ENCODE data around the gene INPP5D.

INPP5D gene

DNA sequence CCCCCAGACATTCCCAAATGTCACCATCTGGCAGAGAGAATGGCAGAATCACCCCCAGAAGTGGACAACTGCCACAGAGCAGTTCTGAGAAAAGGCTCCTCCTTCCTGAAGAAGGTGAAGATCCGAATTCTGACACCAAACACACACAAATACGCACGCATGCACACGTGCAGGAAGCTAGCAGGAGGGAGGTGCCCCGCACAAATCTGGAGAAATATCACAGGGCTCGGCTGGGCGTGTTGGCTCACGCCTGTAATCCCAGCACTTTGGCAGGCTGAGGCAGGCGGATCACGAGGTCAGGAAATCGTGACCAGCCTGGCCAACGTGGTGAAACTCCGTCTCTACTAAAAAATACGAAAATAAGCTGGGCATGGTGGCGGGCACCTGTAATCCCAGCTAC, 152.9 kb downstream of the INPP5D start:
- H3K4me1 Mint-ChIP-seq = peaks cover 26% of the 10 kb centered on the region
- no peaks in the 10 kb centered on the region for H3K36me3 Mint-ChIP-seq (ENCODE audit: low read depth)
- peaks cover 12% of the 10 kb centered on the region for H3K27me3 Mint-ChIP-seq (ENCODE audit: low read depth)
- TF ChIP-seq CTCF (IDR thresholded peaks at IDR 0.05; ENCODE audit: unreplicated experiment in 3 of 3) = no peak
- no peak overlapping the region for H3K4me3 Mint-ChIP-seq
- no peaks in the 10 kb centered on the region for H3K9me3 Mint-ChIP-seq
- H3K27ac Mint-ChIP-seq = no peak overlapping the region

DNA sequence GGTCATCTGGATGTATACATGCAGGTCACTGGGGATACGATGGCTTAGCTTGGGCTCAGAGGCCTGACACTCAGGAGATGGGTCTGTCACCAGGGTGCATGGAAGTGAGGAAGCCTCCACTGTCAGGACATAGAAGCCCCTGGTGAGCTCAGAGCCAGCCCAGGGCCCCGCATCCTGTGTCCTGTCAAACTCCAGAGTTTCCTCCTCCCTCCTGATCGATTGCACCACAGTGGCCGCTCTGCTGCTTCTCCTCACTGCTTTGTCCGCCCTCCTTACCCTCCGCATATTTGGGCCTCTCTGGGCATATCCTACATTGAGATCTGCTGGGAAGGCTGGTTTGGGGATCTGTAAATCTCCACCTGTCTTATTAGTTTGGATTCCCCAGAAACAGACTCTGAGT, 153.8 kb downstream of the INPP5D start:
- H3K27ac Mint-ChIP-seq = no peak overlapping the region
- H3K4me3 Mint-ChIP-seq = no peak overlapping the region
- H3K36me3 Mint-ChIP-seq (ENCODE audit: low read depth) = no peaks in the 10 kb centered on the region
- no peaks in the 10 kb centered on the region for H3K9me3 Mint-ChIP-seq
- no peak for TF ChIP-seq CTCF (IDR thresholded peaks at IDR 0.05; ENCODE audit: unreplicated experiment in 3 of 3)
- peaks cover 11% of the 10 kb centered on the region for H3K27me3 Mint-ChIP-seq (ENCODE audit: low read depth)
- peaks cover 25% of the 10 kb centered on the region for H3K4me1 Mint-ChIP-seq

DNA sequence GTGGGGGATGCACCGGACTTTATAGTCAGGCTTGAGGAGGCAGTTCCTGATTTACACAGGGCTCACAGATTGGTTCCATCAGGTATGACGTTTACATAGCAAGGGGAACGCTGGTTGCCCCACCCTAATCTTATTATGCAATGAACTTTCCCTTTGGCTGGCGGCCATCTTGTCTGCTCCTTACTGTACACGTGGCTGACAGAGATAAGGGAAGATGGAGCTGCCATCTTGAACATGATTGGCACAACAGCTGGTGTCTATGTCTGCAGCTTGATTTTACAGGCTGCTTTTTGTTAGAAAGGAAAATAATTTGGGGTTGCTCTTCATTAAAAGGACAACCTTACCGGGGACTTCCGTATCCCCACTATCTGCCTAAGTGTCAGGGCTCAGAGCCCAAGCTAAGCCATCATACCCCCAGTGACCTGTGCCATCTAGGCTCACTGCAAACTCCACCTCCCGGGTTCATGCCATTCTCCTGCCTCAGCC, 157.8 kb downstream of the INPP5D start:
- no peak overlapping the region for H3K27ac Mint-ChIP-seq
- H3K27me3 Mint-ChIP-seq (ENCODE audit: low read depth) = peaks cover 11% of the 10 kb centered on the region
- no peaks in the 10 kb centered on the region for H3K36me3 Mint-ChIP-seq (ENCODE audit: low read depth)
- no peak for TF ChIP-seq CTCF (IDR thresholded peaks at IDR 0.05; ENCODE audit: unreplicated experiment in 3 of 3)
- no peaks in the 10 kb centered on the region for H3K4me1 Mint-ChIP-seq
- no peak overlapping the region for H3K4me3 Mint-ChIP-seq
- H3K9me3 Mint-ChIP-seq = no peaks in the 10 kb centered on the region

- TF ChIP-seq CTCF (IDR thresholded peaks at IDR 0.05; ENCODE audit: unreplicated experiment in 3 of 3) = no peak
- Mint-ChIP-seq H3K4me3 (no peak overlapping the region), H3K4me1 (no peaks in the 10 kb centered on the region), H3K27ac (no peak overlapping the region), H3K27me3 (ENCODE audit: low read depth) (peaks cover 4% of the 10 kb centered on the region), H3K36me3 (ENCODE audit: low read depth) (no peaks in the 10 kb centered on the region), H3K9me3 (no peaks in the 10 kb centered on the region)
These were observed 158.7 kb downstream of the INPP5D start for GRCh38 chr2:233218836-233219235.

- Mint-ChIP-seq H3K27me3 (ENCODE audit: low read depth) (peaks cover 4% of the 10 kb centered on the region), H3K4me3 (no peak overlapping the region), H3K36me3 (ENCODE audit: low read depth) (no peaks in the 10 kb centered on the region), H3K4me1 (no peaks in the 10 kb centered on the region), H3K27ac (no peak overlapping the region), H3K9me3 (no peaks in the 10 kb centered on the region)
- no peak for TF ChIP-seq CTCF (IDR thresholded peaks at IDR 0.05; ENCODE audit: unreplicated experiment in 3 of 3)
These were observed 159.7 kb downstream of the INPP5D start for GRCh38 chr2:233219848-233220247.

GRCh38 chr2:233221378-233222063, 161.4 kb downstream of the INPP5D start:
- TF ChIP-seq CTCF (IDR thresholded peaks at IDR 0.05; ENCODE audit: unreplicated experiment in 3 of 3) = no peak
- Mint-ChIP-seq H3K4me3 (no peak overlapping the region), H3K9me3 (no peaks in the 10 kb centered on the region), H3K4me1 (no peaks in the 10 kb centered on the region), H3K27me3 (ENCODE audit: low read depth) (peaks cover 12% of the 10 kb centered on the region), H3K27ac (no peak overlapping the region), H3K36me3 (ENCODE audit: low read depth) (no peaks in the 10 kb centered on the region)
